ENCODE results near the gene SEMA6D. TPM values are rescaled to one million over a fixed set of nuclear protein-coding genes. Genes with fewer than 3 reads are reported as not detected.
"Not testable (repeated sequence)": the region's sequence is repeated elsewhere in the genome, so short reads cannot be mapped to it uniquely, and the experiment has no call there.

SEMA6D gene
- total RNA-seq, 1 donor from 2014 or later, result 42.8 TPM

DNA sequence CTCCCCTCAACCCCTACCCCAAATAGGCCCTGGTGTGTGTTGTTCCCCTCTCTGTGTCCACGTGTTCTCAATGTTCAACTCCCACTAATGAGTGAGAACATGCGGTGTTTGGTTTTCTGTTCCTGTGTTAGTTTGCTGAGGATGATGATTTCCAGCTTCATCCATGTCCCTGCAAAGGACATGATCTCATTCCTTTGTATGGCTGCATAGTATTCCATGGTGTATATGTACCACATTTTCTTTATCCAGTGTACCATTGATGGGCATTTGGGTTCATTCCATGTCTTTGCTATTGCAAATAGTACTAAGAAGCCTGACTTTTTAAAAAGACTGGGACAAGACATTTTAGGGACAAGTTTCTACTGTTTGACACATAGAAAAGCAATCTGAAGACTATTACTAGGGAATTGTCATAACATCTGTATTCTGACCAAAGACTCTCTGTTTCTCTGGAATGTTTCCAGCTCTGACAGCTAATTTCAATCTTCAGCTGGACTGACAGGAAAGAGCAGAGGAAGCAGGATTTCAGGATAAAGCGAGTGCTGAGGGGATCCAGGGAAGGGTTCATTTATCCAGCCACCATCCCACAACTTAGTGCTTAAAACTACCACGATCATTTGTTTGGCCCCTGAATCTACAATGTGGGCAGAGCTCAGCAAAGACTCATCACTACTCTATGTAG is 21.0 kb downstream of the SEMA6D start:
- intact Hi-C loops (cut with DNase I); ATAC-seq; DNase-seq (ENCODE audit: low spot score): not testable (repeated sequence)

DNA sequence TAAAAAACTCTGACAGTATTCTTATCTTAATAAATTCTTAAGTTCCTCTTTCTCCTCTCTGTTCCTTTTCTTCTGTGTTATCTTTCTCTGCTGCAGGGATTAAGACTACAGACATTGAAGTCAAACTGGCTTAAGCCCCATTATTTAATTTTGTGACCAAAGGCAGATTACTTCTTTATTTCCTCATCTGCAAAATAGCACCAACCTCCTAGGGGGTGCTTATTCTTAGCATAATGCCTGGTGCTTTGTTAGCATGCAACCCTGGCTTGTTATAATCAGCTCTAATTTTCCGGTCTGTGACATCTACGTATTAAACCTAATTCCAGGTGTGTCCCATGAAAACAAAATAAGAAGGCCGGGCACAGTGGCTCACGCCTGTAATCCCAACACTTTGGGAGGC is 23.8 kb downstream of the SEMA6D start:
- DNase-seq (ENCODE audit: low spot score) (no peak), ATAC-seq (no peak)
- intact Hi-C loops (cut with DNase I), result no loop called here

DNA sequence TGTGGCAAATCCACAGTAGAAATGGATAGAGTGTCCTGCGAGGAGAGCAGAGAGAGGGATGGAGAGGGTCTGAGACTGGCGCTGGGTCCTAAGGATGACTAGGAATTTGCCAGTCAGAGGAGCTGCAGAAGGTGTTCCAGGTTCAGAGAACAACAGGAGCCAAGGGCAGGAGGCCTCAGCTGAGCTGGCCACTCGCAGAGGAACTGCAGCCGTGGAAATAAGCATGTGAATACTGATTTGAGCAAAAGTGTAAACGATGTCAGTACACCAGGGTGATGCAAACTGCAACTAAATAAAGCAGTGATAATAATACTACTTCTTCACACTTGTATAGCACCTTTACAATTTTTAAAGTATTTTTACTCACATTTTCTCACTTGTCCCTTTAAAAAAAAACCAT is 24.6 kb downstream of the SEMA6D start:
- intact Hi-C loops (cut with DNase I), result no loop called here
- no peak for ATAC-seq
- no peak for DNase-seq (ENCODE audit: low spot score)

DNA sequence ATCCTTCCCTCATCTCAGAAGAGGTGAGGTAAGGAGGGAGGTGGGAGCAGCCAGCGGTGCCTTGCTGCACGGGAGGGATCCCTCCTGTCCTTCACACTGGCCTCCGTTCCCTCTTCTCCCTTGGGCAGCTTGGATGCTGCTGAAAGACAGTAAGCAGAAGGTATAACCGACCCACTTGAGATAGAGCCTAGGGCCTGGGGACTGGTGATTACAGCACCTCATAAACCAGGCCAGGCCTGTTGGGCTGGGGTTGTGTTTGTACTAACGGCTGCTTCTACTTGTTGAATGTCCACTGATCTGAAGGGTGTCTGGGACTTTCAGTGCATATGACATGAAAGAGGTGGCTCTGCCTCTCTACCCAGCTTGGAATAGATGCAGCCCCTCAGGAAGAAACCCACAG is 25.0 kb downstream of the SEMA6D start:
- ATAC-seq (no peak), DNase-seq (ENCODE audit: low spot score) (no peak)
- intact Hi-C loops (cut with DNase I), result no loop called here

DNA sequence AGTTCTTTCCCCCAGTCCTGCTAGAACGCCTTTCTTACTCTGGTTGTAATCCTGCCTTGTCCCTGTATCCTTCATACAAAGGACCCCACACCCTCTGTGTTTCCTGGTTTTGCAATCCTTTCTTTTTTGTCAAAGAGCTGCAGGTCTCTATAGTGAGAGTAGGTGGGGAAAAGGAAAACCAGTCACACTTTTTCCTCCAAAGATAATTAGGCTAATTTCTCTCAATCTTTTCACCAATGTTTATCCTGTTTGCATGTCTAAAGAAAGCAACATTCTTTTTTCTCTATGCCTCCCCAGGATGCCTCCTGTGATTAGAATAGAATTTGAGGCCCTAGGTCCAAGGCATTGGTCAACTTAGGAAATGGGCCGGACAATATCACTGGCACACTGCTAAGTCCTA is 25.4 kb downstream of the SEMA6D start:
- DNase-seq (ENCODE audit: low spot score) (no peak), ATAC-seq (no peak)
- intact Hi-C loops (cut with DNase I), result no loop called here

DNA sequence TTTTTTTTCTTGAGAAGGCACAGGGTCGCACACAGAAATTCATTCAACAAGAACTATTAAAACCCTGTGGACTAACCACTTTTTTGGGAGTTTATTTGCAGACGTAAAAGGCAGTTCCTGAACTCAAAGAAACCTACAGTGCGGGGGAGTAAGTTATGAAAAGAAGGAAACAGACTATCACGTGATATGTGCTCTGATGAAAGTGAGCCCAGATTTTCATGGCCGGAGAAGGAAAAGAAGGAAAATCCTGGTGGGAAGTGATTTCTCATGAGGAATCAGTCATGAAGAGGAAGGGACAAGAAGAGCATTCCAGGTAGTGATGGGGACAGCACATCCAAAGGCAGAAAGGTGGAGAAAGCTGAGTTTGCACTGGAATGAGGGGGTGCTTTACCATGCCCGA is 26.1 kb downstream of the SEMA6D start:
- DNase-seq (ENCODE audit: low spot score) (no peak), ATAC-seq (no peak)
- intact Hi-C loops (cut with DNase I), result no loop called here

DNA sequence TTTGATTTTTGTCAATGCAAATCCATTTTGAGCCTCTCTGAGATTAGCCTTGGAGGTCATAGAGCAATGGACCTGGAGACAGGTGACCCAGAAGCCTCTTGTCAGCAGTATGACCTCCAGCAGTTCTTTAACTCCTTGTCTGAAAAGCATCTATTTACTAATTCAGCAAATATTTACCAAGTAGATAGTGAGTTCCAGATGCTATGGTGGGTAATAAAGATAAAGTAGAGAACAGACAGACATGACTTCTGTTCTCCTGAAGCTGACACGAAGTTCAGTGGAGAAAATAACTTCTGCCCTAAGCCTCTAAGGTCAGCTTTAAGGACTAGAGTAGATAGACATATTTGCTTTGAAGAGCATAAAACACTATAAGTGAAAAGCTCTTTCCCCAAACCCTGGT is 26.6 kb downstream of the SEMA6D start:
- DNase-seq (ENCODE audit: low spot score), result no peak
- intact Hi-C loops (cut with DNase I), result no loop called here
- no peak for ATAC-seq

DNA sequence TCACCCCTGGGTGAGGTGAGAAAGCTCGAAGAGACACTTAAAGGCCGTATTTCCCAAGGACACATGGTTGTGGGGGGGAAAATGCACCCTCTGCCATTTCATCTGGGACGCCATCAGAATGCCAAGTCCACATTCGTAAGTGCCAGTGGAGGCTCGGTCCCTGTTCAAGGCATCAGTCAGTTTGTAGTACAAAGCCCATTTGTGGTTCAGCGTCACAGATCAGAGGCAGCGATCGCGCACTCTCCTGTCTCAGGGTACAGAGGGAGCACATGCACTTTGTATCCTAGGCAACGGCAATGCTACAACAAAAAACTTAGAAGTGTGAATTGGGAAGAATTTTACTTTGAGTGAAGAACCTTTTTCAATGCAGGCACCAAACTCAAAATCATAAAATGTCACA is 27.2 kb downstream of the SEMA6D start:
- DNase-seq (ENCODE audit: low spot score) (no peak), ATAC-seq (no peak)
- intact Hi-C loops (cut with DNase I), result no loop called here

DNA sequence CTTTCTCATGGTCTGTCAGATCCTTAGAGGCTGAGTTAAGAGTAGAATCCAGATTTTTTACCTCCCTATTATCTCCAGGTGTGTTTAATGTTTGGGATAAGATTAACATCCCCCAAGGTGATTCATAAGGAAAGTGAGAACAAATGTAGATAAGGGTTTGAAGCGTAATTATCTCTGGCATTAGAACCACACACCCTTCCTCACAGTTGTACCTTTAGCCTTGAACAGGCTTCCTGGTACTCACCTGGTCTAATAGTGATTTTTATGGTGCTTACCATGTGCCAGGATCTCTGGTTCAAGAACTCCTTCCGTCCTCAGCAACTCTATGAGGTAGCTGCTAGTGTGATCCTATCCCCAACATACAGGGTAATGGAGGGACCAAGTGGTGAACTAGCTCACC is 27.7 kb downstream of the SEMA6D start:
- ATAC-seq, result no peak
- intact Hi-C loops (cut with DNase I), result no loop called here
- no peak for DNase-seq (ENCODE audit: low spot score)

DNA sequence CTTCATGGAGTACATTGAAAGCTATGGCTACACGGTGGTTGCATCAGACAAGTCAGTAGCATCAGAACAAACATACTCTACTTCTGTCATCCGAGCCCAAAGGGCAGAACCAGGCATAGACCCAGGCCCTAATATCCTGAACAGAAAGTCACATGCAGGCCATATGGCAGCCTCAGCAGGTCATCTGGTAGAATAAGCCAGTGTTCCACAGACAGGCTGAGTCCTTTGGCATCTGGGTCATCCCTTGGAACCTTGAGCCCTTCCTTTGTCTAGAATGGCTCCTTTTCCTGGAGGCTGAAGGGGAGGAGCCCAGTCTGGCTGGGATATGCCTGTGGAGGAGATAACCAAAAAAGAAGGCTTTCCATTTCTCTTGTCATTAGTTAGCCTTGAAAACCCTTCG is 29.2 kb downstream of the SEMA6D start:
- ATAC-seq (no peak), DNase-seq (ENCODE audit: low spot score) (no peak)
- intact Hi-C loops (cut with DNase I), result no loop called here

DNA sequence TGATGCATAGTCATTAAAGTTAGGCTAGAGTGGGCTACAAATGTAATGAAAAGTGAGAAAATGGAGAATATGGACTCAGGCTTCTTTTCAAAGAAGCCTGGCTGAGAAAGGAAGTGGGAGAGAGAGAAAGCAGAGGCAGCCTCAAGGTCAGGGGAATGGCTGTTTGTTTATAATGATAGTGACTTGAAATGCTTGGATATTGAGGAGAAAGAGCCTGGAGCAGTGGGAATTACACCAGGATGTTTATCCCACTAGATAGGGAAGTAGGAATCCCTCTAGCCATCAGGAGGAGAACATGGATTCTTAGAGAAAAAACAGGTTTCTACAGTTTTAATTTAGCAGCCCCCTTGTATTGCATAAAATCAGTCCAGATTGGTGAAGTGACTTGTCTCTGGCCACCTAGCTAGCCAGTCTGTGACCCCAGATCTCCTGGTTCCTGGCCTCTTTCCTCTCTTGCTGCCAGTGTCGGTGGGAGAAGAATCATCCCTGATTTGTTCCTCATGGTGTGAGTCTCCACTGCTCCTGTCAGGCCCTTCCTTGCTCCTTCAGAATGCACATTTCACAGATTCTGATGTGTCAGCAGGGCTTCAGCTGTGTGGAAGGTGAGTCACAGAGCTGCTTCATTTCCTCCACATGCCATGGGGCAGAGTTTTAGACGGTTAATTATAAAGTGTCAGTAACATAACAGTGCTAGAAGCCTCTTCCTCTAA is 32.9 kb downstream of the SEMA6D start:
- ATAC-seq, result no peak
- DNase-seq (ENCODE audit: low spot score), result no peak
- intact Hi-C loops (cut with DNase I), result no loop called here

DNA sequence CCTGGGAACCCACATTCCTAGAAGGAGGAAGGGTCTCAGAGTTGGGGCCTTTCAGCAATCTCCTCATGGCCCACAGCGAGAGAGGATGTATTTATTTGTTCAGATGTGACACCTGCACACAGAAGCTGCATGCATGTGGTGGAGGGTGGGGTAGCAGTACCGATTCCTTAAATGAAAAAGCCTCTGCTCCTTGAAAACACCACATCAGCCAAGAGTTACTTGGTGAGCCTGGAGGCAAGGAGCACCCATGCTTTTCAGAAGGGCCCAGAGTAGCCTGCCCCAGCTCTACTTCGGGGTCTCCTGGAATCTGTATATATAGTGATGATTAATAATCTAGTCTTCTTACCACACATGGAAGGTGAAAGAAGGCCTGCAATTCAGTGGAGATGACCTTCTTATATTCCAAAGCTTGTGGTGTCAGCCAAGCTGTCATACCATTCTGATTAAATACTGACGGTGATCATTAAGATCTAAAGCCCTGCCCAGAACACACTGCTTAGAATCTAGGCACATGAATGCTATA is 33.5 kb downstream of the SEMA6D start:
- no peak for ATAC-seq
- DNase-seq (ENCODE audit: low spot score), result no peak
- intact Hi-C loops (cut with DNase I), result no loop called here

DNA sequence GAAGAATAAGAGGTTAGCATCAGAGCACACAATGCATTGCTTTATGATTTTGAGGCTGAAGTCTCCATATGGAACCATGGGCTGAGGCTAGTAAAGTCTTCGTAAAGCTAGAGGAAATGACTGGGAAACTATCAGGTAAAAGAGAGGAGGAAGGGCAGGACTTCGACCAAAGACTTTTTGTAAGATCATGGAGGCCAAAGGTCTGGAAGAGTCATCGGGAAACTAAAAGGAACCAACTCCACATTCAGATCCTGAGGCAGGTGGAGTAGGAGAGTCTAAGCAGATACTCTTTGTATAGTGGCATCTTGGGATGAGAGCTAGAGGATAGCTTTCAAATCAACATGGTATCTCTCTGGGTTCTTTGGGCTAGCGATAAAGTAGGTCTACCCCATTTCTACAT is 36.3 kb downstream of the SEMA6D start:
- no peak for ATAC-seq
- intact Hi-C loops (cut with DNase I), result no loop called here
- DNase-seq (ENCODE audit: low spot score), result no peak

DNA sequence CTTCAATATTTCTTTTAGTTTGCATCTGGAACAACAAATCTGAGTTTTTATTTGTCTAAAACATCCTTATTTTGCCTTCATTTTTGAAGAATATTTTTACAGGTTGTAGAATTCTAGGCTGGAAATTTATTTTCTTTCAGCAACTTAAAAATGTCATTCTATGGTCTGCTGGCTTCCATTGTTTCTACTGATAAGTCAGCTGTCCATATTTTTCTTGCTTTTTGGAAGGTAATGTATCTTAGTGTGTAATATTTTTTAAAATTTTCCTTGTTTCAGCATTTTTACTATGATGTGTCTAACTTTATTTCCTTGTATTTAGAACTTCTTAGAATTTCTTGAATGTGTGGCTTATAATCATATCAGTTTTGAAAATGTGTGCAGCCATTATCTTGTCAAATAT is 37.0 kb downstream of the SEMA6D start:
- no peak for ATAC-seq
- DNase-seq (ENCODE audit: low spot score), result no peak
- intact Hi-C loops (cut with DNase I), result no loop called here

DNA sequence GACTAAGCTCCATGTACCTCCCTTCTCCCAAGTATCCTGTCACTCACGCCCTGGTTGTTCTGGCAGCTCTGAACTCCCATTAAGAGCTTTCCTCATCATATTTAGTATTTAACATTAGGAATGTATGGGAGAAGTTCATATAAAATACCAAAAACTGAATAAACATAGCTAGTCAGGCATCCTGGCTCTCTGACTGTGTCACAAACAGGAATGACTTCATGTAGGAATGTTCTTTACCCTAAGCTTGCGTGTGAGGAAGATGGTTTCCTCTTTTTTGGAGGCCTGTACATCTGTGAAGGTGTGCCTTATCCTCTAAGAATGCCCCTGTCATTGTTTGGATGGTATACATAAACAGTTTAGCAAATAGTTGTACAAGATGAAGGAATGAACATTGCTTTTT is 38.6 kb downstream of the SEMA6D start:
- ATAC-seq, result no peak
- intact Hi-C loops (cut with DNase I), result no loop called here

DNA sequence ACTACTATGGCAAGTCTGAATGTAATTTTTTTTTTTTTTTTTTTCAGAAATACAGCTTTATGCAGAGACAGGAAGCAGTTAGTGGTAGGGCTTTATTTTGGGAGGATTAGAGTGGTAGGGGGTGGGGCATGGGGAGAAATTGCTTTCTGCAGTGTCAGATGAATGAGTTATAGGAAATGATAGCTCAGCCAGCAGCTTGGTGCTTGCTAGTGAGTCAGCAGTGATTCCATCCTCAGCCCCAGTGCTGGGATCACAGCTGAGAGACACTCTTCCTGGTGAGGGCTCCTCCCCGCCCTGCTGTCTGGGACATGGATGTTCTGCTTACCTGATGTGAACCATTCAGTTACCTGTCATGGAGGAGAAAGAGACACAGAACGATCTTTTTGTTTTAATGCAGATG is 39.6 kb downstream of the SEMA6D start:
- DNase-seq (ENCODE audit: low spot score) (no peak), ATAC-seq (no peak)

More for the DNA sequence above, 38.6 kb downstream of the SEMA6D start:
- DNase-seq (ENCODE audit: low spot score), result no peak

DNA sequence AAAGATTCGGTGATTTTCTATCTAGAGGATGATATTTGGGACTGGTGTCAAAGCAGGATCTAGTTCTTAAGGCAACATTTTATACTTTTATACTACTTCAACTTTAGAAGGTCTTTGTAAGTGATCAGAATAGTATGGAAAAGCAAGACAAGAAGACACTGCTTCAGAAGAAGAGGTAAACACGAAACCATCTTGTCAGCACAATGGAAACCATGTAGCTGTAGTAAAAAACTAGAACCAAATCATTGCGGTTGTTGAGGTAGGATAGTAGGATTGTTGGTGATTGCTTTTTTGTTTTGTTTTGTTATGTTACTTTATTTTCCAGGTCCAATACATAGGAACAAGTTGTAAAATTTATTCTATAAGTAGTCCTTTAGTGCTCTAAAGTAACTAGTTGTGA is 40.0 kb downstream of the SEMA6D start:
- DNase-seq (ENCODE audit: low spot score) (no peak), ATAC-seq (no peak)
- intact Hi-C loops (cut with DNase I), result no loop called here

More for the DNA sequence above, 39.6 kb downstream of the SEMA6D start:
- intact Hi-C loops (cut with DNase I), result no loop called here

DNA sequence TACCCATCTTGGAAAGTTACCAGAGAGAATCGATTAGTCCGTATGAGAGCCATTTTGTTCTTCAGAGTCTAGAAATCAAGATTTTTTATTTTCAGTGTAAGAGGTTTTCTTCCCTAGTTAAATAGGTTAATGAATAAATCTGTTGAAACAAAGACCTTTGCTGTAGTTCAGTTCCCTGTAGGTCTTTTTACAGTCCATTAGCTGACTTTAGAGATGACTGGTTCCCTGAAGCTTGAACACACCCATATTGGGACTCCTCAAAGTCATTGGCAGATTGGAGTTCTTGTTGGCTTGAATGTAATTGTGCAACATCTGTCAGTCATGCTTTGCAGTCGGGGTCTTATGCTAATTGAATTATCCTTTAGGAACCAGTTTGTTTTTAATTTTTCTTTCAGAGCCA is 45.3 kb downstream of the SEMA6D start:
- ATAC-seq (no peak), DNase-seq (ENCODE audit: low spot score) (no peak)
- intact Hi-C loops (cut with DNase I), result no loop called here

DNA sequence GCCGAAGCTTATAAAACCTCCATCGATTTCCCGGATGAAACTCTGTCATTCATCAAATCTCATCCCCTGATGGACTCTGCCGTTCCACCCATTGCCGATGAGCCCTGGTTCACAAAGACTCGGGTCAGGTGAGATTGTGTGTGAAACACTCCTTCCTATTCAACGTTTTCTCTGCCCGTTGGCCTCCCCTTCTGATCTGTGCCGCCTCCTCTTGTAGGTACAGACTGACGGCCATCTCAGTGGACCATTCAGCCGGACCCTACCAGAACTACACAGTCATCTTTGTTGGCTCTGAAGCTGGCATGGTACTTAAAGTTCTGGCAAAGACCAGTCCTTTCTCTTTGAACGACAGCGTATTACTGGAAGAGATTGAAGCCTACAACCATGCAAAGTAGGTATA is 47.4 kb downstream of the SEMA6D start:
- DNase-seq (ENCODE audit: low spot score) (no peak), ATAC-seq (no peak)
- intact Hi-C loops (cut with DNase I), result no loop called here

DNA sequence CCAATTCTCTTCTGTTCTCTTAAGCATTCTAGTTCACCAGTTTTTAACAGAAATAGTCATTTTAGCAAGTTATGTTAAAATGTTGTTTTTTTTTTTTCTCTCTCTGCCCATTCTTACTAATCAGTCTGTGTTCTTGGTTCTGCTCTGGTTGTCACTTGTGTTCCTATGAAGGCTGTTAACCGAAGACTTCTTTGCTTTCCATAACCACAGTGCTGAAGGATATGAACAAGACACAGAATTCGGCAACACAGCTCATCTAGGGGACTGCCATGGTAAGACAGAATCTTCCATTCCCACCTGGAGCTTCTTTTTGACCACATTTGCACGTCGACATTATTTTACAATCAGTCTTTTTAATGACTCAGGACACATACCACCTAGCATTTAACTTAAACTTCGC is 49.1 kb downstream of the SEMA6D start:
- ATAC-seq, result no peak
- intact Hi-C loops (cut with DNase I), result no loop called here
- no peak for DNase-seq (ENCODE audit: low spot score)

DNA sequence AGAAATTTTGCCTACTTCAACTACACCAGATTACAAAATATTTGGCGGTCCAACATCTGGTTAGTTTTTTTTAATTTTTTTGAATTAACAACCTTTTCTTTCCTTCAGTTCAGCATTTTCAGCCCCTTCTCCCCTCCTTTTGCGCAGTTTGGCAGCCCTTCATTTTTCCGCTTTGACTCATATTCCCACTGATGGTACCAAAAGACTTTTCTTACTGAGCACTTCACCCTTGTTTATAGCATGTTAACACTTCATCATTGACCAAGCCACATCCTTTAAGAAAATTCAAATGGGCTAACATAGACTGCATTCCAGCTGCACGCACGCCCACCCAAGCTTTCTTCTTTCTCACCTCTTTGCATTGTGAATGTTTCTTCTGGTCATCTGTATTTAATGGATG is 49.7 kb downstream of the SEMA6D start:
- DNase-seq (ENCODE audit: low spot score), result no peak
- no peak for ATAC-seq
- intact Hi-C loops (cut with DNase I), result no loop called here

Measured in sciatic nerve (tissue), 2 donors.